GM15510 (cell line): Measurements from ENCODE around the gene RGL2.

Experiments used
- POLR2A ChIP-seq: IDR thresholded peaks from 3 replicates; pipeline ENCODE4 v1.6.1; 2011; ENCODE audit warnings: borderline replicate concordance; ENCODE audit not compliant: insufficient read length; ENCODE audit errors: extremely low read depth

Gene RGL2

DNA sequence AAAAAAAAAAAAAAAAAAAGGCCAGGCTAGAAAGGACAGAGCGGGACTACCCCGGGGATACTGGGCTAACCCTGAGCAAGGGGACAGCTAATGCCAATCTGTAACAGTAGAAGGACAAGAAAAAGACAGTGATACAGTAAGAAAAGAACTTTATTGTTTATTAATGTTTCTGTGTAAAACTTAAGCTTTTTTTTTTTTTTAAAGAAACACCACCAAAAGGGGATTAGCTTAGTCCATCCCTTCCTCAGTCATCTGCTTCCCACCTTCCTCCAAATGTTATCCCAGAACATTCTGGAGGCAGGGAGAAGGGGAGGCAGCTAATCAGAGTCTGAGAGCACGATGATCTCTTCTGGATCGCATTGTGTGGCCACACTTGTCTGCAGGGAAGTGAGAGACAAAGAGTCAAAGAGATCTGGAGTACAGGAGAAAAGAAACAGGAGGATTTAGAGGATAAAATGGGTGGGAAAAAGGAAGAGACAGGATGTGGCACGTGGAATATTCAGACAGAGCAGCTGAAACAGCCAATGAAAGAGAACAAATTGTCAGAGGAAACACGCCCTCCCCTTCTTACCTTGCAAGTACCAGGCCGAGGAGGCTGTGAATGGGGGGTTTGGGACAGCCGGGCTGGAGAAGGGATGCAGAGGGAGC lies 19.8 kb upstream of the RGL2 start:
- no peak for TF ChIP-seq POLR2A

DNA sequence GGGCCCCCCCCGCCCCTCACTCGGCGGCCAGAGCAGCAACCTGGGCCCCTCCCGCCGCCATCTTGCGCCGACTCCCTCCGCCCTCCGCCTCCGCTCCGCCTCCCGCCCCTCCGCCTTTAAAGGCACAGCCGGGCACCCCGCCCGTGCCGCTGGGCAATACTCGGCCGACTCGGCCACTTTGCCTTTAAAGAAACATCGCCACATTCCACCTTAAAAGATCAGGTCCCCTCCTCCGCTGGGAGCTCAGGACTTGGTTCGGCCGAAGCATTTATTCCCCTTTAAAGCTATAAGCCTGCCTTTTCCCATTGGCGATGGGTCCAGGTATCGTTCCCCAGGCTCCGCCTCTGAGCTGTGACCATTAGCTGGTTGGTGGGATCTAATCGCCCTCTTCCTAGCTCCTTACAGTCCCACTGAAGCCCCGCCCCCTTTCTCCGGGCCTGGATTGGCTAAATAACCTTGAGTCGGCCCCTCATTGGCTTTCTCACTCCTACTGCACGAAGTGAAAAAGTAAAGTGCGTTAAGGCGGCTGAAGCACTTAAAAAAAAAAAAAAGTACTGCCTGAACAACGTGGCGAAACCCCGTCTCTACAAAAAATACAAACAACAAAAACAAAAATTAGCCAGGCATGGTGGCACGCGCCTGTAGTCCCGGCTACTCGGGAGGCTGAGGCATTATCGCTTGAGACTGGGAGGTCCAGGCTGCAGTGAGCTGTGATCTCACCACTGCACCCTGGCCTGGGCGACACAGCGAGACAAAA lies 19.1 kb upstream of the RGL2 start, which contains the start of gene ZBTB22:
Gene ZBTB22 (minus strand): TSS at position 76 of the 757 bp plus-strand sequence. CDS start 828 bp downstream, outside the sequence.
- peak; percentile 32 for TF ChIP-seq POLR2A

DNA sequence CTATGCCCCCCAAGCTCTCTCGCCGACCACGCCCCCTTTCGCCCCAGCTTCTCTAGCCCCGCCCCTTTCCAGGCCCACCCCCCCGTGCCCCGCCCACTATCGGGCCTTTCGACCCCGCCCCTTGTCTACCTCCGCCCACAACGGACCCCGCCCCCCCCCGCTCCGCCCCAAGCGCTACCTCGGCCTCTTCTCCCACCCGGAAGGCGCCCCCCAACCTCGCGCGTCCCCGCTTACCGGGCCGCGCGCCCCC lies 18.6 kb upstream of the RGL2 start:
- no peak for TF ChIP-seq POLR2A

DNA sequence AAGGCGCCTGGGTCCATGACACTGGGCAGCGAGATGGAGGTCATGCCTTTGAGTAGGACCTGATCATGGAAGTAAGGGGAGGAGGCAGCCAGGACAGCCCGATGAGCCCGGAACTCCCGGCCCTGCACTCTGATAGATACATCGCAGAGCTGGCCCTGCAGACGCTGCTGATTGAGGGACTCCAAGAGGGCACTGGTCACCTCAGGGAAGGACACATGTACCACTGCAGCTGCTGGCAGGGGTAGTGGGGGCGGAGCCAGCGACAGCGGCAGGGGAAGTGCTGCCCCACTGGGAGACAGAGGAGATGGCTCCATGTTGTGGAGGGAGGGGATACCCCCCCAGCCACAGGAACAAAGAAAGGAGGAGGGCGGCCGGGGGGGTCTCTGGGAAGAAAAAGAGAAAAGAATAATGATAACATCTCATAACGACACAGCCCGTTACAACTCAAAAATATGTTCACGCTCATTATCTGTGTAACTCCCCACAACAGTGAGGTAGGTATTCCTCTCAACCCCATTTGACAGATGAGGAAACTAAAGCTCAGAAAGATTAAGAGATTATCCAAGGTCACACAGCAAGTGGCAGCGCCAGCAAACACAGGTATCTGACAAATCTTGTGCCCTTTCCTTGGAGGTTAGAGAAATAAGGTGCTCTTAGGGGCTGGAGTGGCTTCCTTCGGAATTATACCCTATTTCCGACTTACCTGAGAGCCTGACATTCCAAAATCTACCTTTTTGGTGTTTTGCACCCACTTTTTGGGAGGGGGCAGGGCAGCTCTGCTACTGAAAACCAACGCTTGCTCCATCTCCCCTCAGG lies 18.1 kb upstream of the RGL2 start:
- TF ChIP-seq POLR2A, result no peak

DNA sequence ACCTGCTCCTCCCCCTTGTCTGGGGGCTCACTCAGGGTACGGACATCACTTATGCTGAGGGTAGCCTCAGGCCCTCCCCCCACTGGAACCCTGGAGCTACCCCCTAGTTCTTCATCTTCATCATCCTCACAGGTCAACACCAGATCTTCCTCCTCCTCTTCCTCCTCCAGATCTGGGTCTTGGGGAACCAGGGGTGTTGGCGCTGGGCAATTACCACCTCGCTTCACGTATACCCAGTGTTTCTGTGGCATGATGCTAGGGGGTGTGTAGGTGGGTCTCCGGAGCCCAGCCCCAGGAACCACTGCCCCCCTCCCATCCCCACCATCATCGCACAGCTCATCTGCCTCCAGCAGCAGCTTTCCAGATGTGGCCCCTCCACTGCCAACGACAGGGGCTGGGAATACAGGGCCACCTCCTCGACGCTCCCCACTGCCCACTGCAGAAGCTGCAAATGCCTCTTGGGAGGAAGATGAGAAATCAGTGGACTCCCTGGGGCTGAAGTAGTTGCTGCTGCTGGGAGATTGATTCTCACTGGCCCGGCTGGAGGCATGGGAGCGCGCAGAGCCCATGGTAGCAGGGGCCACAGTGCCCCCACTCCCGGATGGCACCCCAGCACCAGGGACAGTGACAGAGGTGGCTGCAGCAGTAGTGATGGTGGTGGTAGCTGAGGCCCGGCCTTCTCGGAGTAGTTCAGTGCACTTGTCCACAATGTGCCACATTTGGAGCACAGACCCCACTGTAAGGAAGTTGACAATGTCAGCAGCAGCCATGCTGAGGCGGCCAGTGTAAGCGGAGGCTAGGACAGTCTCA lies 17.3 kb upstream of the RGL2 start:
- no peak for TF ChIP-seq POLR2A

DNA sequence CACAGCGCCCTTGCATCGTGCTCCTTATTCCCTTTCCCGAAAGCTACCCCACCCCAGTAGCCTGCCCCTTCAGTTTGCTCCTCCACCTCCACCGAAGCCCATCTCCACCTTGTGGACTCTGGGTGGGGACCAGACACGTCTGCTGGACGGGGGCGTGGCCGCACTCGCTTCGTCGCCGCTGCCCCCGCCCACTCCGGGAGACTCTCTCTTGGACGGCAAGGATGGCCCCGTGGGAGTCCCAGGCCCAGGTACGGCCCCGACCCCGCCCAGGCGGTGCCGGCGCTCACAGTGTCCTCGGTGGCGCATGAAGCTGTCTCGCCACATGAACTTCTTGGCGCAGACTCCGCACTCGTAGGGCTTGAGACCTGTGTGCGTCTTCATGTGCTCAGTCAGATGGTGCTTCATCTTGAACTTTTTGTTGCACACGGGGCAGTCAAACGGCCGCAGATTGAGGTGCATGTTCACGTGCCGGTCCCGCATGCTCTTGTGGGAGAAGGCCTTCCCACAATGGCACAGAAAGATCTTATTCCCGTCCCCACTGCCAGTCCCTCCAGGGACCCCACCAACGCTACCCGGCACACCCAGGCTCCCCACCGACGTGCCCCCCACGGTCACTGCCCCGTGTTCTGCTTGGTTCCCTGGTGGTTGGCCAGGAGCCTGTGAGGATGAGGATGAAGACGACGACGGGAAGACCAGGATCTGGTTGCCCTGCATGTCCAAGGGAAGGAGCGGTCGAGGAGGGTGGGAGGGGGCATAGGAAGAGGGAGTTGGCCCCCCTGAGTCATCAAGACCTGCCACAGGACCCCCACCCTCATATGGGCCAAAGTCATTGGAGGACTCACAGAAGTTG lies 16.4 kb upstream of the RGL2 start:
- peak; percentile 31 for TF ChIP-seq POLR2A

DNA sequence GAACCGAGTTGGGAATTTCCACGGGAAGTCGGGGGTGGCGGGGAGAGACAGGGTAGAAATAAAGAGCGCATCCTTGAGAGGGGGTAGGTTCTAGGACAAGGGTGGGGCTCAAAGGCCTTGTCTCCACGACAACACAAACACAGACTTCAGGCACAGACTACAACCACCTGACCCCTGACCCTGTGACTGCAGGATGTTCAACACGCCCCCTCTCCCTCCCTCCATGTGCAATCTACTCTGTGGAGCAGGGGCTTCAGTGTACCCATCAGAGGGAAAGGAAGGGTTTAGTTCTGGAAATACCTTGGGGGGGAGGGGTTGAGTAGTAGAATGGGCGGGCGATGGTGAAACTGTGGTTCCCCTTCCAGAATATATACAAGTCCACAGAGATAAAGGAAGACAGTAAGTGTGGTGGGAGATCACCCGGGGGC lies 15.8 kb upstream of the RGL2 start:
- TF ChIP-seq POLR2A, result no peak

DNA sequence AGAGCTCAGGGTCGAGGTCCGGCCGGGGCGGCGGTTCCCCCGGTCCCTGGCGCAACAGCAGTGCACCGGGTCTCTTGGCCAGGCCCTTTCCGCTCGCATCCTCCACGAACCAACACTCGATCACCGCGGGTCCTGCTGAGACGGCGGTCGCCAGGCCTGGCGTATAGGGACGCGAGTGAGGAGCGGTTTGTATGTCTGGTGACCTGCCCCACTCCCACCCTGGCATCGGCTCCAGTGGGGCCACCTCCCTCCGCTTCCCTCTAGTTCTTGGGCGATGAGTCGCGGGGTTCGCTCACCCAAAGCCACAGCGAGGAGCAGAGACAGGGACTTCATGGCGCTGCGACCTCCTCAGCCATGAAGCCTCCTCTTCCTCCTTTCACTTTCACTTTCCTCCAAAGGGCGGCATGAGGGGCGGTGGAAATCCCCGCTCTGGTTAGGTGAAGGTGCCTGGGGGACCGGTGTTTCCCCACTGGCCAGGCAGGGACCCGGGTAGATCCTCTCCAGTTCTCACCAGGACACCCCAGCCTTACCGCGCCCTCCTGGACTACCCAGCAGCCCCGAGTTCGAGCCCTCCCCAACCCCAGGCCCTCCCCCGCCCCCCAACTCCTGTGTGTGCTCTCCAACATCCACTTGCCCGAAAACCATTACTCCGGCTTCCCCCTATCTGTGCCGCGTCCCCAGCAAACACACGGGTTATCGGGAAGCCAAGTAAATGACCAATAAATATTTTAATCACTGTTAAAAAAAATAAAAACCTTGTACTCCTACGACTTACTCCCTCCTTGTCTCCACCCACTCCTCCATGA lies 15.2 kb upstream of the RGL2 start, which contains the start of gene TAPBP:
Gene TAPBP (minus strand): TSS at position 370 of the 806 bp plus-strand sequence. CDS start 37 bp downstream, at position 333.
- TF ChIP-seq POLR2A, result peak; percentile 72

DNA sequence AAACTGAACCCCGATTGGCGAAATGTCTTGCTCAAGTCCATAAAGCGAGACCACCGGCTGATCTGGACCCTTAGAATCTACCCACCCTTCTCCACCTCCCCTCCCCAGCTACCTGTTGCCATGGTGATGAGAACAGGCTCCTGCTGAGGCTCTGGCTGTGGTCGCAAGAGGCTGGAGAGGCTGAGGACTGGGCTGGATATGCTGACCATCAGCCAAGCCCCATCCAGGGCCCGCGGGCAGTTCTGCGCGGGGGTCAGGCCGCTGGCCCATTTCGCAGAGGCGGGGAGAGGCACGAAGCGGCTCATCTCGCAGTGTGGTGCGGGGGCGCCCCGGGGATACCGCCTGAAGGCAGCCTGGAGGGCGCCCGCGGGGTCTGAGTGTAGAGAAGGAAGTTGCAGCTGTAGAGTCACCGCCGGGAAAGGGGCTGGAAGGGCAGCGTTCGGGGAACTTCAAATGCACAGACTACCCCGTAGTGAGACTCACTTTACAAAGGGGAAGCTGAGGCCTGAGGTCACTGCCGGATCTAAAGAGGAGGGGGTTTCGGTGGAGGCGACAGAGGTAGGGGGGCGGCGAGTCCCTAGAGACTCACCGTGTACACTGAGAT lies 14.5 kb upstream of the RGL2 start:
- TF ChIP-seq POLR2A, result no peak

DNA sequence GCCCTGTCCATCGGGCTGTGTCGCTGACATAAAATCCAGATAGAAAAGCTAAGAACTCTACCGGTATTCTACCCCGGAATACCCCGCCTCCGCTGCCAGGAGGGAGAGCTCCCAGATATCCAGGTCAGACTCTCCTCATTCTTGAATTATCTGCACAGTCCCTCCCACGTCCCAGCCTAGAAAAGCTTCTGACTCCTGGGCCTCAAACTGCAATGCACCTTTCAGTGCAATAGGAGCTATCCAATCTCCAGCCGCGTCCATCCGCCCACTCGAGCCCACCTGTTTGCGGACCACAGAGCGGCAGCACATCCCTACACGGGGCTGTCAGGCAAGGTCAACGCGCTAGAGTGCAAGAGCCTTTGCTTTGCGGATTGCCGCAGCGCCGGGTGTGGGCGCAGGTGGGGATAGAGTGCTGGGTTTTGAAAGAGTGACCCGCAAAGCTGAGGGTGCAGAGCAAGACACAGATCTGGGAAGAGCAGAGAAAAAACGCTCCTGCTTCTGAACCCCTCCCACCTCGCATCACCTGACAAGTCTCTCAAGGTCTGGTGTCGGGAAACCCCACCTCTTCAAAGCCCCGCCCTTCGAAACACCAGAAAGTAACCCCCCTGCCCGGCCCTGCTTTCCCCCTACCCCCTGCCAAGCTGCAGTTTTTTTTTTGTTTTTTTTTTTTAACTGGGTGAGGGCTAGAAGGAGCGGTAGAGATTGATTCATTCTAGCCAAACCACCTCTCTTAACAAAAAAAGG lies 13.8 kb upstream of the RGL2 start:
- peak; percentile 26 for TF ChIP-seq POLR2A

DNA sequence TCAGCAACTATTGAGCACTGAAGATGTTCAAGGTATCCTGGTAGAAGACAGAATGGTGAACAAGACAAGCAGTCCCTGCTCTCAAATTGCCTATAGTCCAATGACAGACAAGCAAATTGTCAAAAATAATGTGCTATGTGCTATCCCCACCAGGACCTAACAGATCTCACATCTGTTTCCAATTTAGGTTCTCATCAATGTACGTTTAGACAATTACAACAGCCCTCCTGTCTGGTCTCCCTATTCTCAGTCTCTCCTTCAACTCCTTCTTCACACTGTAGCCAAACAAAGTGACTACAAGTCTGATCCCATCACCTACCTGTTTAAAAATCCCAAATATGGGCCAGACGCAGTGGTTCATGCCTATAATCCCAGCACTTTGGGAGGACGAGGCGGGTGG lies 7.6 kb upstream of the RGL2 start:
- no peak for TF ChIP-seq POLR2A

DNA sequence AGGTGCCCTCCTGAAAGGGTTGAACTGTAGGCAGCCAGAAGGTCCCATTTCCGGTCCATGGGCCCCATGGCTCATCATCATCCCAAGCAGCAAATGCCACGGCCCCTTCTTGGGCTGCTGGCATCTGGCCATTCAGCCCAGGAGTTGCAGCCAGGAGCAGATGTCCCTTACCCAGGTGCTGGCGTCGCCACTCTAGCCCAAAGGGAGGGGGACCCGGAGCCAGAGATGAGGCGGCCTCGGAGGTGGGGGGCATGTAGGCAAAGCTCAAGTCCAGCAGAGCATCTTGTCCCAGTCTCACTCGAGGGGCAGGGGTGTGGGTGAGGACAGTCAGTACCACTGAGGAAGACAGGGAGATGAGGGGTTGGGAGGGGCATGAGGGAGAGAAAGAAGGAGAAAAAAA lies 6.3 kb upstream of the RGL2 start:
- no peak for TF ChIP-seq POLR2A

DNA sequence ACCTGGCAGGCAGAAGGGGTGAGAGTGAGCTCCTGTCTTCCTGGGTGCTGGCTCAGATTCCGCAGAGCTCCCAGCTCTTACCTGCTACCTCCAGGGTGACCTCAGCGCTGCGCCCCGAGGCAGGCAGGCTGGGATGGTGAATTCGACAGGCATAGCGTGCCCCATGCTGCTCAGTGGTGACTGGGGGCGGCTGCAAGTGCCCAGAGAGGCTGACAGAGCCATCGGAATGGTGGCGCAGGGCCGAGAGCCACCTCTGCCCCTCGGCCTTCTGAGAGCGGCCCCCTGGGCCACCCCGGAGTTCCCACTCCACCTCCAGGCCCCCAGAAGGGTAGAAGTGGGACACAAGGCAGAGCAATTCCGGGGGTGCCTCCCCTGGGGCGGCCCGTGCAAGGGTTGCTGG lies 5.5 kb upstream of the RGL2 start:
- TF ChIP-seq POLR2A, result no peak

DNA sequence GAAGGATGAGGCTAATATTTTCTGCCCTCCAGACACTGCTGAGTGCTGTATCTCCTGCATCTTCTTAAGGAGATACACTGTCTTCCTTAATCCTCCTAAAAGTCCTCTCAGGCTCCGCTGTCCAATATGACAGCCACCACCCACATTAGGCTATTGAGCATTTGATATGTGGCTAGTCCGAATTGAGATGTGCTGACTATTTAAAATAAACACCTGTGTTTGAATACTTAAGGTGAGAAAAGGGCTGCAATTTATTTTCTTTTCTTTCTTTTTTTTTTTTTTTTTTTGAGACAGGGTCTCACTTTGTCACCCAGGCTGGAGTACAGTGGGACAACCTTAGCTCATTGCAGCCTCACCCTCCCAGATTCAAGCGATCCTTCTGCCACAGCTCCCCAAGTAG lies 3.1 kb upstream of the RGL2 start:
- no peak for TF ChIP-seq POLR2A
